Gastrocnemius medialis (tissue), 4 donors: ENCODE results near the gene MOCS3.

Source experiments
- POLR2A ChIP-seq, 2 donors: fragments of 450-650 bp; IDR thresholded peaks; one replicate each; pipeline ENCODE4 v1.6.1; 2017; ENCODE audit warnings: antibody characterized with exemption in 2 of 2, mild to moderate bottlenecking in 2 of 2, moderate library complexity in 2 of 2
- TF ChIP-seq, protein P1 (sequence below), 5 experiments: fragments of 450-650 bp in 3 of 5; fragments of 200-600 bp in 2 of 5; sonication (generic) in 2 of 5; IDR thresholded peaks in 4 of 5; conservative IDR thresholded peaks in 1 of 5; 1 replicate in 4 of 5; 2 replicates in 1 of 5; pipeline ENCODE4 v1.5.1; 2016 to 2019; ENCODE audit warnings: antibody characterized with exemption in 5 of 5, mild to moderate bottlenecking in 3 of 5, moderate library complexity in 3 of 5

DNA sequence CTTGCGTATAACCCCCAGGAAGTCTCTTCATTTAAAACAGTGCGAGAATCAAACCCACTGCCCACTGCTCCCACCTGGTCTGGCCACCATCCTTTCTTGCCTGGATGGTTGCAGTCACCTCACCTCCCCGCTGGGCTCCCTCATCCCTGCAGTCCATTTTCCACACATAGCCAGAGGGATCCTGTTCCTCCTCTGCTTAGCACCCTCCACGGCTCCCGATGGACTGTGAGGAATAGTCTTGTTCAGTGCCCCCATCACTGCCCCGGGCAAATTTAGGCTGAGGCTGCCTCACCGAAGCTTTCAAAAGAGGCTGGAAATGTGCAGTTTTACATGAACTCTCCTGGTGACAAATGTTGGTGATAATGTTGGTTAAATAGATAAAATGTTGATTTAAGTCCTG, 46.6 kb downstream of the MOCS3 start:
- TF ChIP-seq, protein P1, sequence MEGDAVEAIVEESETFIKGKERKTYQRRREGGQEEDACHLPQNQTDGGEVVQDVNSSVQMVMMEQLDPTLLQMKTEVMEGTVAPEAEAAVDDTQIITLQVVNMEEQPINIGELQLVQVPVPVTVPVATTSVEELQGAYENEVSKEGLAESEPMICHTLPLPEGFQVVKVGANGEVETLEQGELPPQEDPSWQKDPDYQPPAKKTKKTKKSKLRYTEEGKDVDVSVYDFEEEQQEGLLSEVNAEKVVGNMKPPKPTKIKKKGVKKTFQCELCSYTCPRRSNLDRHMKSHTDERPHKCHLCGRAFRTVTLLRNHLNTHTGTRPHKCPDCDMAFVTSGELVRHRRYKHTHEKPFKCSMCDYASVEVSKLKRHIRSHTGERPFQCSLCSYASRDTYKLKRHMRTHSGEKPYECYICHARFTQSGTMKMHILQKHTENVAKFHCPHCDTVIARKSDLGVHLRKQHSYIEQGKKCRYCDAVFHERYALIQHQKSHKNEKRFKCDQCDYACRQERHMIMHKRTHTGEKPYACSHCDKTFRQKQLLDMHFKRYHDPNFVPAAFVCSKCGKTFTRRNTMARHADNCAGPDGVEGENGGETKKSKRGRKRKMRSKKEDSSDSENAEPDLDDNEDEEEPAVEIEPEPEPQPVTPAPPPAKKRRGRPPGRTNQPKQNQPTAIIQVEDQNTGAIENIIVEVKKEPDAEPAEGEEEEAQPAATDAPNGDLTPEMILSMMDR (IDR thresholded peaks at IDR 0.05 in 4 of 5, conservative IDR thresholded peaks at IDR 0.05 in 1 of 5) = no peak
- TF ChIP-seq POLR2A (IDR thresholded peaks at IDR 0.05) = no peak
